Measurements from ENCODE around the gene NCCRP1.

DNA sequence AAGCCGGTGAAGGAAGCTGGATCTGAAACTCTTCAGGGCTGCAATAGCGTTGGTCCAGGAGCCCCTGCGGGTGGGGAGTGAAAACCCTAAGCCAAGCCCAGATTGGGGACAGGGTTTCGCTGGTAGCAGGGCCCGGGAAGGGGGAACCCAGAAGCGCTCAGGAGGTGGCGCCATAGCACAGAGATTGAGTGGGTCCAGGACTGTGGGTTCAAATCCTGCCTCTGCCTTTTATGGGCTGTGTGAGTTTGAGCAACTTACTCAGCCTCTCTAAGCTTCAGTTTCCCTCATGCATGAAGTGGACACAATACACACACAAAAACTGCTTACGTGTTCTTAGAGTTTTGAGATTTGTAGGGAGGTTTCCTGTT, 15.6 kb downstream of the NCCRP1 start:
- TF ChIP-seq, protein P1, sequence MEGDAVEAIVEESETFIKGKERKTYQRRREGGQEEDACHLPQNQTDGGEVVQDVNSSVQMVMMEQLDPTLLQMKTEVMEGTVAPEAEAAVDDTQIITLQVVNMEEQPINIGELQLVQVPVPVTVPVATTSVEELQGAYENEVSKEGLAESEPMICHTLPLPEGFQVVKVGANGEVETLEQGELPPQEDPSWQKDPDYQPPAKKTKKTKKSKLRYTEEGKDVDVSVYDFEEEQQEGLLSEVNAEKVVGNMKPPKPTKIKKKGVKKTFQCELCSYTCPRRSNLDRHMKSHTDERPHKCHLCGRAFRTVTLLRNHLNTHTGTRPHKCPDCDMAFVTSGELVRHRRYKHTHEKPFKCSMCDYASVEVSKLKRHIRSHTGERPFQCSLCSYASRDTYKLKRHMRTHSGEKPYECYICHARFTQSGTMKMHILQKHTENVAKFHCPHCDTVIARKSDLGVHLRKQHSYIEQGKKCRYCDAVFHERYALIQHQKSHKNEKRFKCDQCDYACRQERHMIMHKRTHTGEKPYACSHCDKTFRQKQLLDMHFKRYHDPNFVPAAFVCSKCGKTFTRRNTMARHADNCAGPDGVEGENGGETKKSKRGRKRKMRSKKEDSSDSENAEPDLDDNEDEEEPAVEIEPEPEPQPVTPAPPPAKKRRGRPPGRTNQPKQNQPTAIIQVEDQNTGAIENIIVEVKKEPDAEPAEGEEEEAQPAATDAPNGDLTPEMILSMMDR (IDR thresholded peaks at IDR 0.05), result no peak
- TF ChIP-seq POLR2A (IDR thresholded peaks at IDR 0.05), result no peak
